Fibroblast of villous mesenchyme (primary cell): ENCODE data around the gene FOXO1. TPM values are rescaled to one million over a fixed set of nuclear protein-coding genes. Genes with fewer than 3 reads are reported as not detected.

Source experiments
- DNase-seq: peaks from one replicate; pipeline ENCODE4 v3.0.0-alpha.2; 2010; ENCODE audit warnings: low read depth
- H3K4me3 ChIP-seq: 2 replicates; pipeline ENCODE4 v1.5.1; 2011; ENCODE audit warnings: low read depth, mild to moderate bottlenecking, low read length
- CTCF ChIP-seq: IDR thresholded peaks from 2 replicates; pipeline ENCODE4 v1.5.1; 2012; ENCODE audit warnings: low read depth, mild to moderate bottlenecking, low read length; ENCODE audit not compliant: insufficient read depth
- total RNA-seq: library from RNA; depleted of rRNA; stranded (reverse); fragments of >200 nt; gene quantifications from 2 replicates; pipeline ENCODE4 v1.2.3, GENCODE V29; 2012

FOXO1 gene
- total RNA-seq, 1 donor, result 9.5 TPM

GRCh38 chr13:40509876-40510275 lies 156.6 kb downstream of the FOXO1 start:
- H3K4me3 ChIP-seq, result no peak overlapping the region
- no peak for TF ChIP-seq CTCF
- peak; percentile 23 for DNase-seq

DNA sequence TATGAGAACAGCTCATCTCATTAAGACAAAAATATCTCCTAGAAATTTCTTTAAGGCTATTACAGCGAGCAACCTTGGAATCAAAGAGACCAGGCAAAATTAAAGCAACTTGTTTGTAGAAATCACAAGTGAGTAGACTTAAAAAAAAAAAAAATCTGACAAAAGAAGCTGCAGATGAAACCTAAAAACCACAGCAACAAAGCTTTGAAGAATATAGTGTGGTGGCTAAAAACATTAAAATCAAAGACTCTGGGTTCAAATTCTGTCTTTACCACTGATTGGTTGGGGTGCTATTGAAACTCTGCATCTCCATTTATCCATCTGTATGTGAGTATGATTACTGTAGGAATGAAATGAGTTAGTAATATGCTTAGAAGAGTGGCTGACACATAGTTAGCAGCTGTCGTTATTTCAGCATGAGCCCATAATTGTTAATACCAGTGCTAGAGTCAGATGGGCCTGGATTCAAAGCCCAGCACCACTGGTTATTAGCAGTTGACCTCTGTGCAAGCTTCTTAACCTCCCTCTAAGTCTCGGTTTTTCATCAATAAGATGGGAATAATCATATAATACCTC lies 157.6 kb downstream of the FOXO1 start:
- no peak overlapping the region for H3K4me3 ChIP-seq
- DNase-seq, result no peak
- TF ChIP-seq CTCF, result no peak

- peak; percentile 42 for DNase-seq
- TF ChIP-seq CTCF, result no peak
- no peak overlapping the region for H3K4me3 ChIP-seq
Measured at GRCh38 chr13:40508127-40508526, 158.3 kb downstream of the FOXO1 start.

- no peak overlapping the region for H3K4me3 ChIP-seq
- no peak for DNase-seq
- no peak for TF ChIP-seq CTCF
Measured at GRCh38 chr13:40506592-40507446, 159.6 kb downstream of the FOXO1 start.

Other genes with a start within 250 kb of the FOXO1 start
- 14.5 and 18.1 TPM in 2 replicates for gene MRPS31, start 104.5 kb upstream of the FOXO1 start, total RNA-seq
- gene SLC25A15, start 123.0 kb upstream of the FOXO1 start, total RNA-seq, result 19.4 and 20.0 TPM in 2 replicates